NCI-H1417 (cell line): ENCODE data around the gene KMO.

Source experiments
- DNase-seq, 3 experiments: peaks; one replicate each; lab custom pipeline; 2025; lab: John Stamatoyannopoulos, UW

KMO gene

GRCh38 chr1:241532162-241532531, at the start of gene KMO:
Gene KMO (plus strand): TSS chr1:241532378. CDS start chr1:241532445, 67 bp downstream.
- peak in 2 of 3 experiments; percentile 6 to 62 for DNase-seq

GRCh38 chr1:241482761-241483250, 49.4 kb upstream of the KMO start:
- no peak for DNase-seq

DNA sequence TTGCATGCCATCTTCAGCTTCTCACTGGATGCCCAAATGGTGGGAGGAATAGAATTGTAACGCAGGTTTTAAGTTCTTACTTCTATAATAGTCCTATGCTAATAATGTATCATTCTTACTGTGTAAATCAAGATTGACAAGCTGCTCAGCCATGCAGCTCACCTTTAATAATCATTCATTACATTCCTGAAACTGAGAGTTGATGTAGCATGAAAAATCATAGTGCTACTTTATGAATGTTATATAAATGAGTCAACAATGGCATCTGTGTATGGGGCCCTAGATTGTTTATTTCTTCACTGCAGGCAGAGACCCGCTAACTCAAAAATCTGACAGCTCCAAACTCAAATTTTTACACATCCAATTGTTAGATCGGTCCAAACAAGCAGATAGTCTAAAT, 47.0 kb upstream of the KMO start:
- no peak for DNase-seq

- DNase-seq, result peak; percentile 1 to 57 (median 30)
These were observed 46.6 kb upstream of the KMO start for GRCh38 chr1:241485554-241485992.

DNA sequence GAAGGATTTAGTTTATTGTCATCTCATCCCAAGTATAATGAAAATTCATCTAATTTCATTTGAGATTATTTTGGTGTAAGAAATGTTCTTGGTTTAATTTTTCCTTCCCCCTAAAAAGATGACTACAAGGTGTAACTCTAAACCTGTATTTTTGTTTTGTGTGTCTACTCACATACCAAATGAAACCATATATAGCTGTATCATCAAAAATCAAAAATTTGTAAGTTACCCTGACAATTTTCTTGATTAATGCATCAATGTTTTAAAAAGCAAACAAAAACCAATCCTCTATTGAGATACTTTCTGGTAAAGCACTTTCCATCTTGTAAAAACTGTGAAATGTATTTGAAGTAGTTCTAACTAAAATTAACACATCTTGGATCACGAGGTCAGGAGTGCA, 43.4 kb upstream of the KMO start:
- DNase-seq, result no peak

DNA sequence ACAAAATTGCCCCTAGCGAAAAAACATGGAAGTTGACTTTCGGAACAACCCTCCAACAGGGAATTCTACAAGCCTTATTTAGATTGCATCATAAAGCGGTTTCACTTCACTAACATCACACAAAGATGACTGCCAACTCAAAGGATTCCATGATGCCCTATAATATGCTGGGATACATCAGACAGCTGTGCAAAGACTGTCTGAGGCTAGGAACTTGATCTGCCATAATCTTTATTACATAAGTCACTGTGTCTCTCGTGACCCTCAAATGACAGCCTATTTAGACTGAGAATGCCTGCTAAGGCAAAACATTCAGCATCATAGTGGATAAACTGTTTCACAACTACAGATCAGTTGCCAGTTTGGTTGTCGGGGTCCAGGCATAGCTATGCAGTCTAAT, 36.4 kb upstream of the KMO start:
- DNase-seq, result no peak

DNA sequence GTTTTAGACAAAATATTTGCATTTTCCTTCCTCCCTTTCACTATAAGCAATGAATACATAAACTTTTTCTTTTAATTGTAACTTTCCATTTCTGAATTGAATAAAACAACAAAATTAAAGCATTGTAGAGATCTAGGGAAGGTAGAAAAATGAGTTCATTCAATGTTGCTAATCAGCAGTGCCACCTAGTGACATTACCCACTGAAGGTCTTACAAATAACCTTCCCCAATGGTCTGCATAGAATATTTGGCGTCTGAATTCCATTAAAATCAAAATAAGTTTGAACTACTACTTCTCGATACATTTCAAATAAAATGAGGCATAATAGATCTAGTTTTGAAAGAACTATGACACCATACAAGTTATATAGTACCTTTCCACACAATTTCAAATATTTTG, 32.3 kb upstream of the KMO start:
- peak; percentile 3 to 72 (median 7) for DNase-seq

GRCh38 chr1:241503444-241503843, 28.7 kb upstream of the KMO start:
- no peak for DNase-seq

DNA sequence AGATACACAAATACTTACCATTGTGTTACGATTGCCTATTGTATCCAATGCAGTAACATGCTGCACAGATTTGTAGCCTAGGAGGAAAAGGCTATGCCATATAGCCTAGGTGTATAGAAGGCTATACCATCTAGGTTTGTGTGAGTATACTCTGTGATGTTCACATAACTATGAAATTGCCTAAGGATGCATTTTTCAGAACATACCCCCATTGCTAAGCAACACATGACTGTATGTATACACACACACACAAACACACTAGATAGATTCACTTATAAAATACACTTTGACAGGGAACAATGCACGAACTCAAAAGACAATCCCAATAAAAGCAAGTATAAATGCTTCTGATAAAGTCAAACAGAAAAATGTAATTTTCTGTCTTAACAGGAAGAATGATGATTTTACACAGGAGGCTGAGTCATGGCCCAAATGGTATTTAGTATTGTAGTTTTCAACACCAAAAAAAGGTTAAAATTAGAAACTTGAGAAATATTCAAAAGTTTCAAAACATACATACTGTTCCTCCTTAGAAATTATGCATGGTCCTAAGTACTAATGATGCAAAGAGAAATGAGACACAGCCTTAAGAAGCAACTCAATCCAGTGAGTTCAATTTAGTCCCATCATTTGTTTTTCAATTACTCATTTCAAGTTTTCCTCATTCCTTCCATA, 24.9 kb upstream of the KMO start:
- DNase-seq, result no peak

DNA sequence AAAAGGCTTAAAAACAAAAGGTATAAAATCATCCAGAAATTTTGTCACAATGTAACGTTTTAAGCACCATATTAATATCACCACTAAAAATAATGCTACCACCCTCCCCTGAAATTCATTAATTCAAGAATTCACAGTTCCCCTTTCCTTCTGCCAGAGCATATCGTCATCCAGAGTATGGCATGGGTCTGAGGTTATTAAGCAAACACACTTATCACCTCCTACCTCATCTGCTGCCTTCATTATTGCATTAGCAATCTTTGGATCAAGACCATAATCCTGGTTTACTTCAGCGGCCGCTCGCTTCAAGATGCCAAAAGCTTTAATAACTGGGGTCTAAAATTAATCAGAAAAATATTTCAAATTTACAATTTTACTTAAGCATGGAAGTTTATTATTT, 18.8 kb upstream of the KMO start:
- DNase-seq, result peak in 1 of 3 experiments; percentile 6

DNA sequence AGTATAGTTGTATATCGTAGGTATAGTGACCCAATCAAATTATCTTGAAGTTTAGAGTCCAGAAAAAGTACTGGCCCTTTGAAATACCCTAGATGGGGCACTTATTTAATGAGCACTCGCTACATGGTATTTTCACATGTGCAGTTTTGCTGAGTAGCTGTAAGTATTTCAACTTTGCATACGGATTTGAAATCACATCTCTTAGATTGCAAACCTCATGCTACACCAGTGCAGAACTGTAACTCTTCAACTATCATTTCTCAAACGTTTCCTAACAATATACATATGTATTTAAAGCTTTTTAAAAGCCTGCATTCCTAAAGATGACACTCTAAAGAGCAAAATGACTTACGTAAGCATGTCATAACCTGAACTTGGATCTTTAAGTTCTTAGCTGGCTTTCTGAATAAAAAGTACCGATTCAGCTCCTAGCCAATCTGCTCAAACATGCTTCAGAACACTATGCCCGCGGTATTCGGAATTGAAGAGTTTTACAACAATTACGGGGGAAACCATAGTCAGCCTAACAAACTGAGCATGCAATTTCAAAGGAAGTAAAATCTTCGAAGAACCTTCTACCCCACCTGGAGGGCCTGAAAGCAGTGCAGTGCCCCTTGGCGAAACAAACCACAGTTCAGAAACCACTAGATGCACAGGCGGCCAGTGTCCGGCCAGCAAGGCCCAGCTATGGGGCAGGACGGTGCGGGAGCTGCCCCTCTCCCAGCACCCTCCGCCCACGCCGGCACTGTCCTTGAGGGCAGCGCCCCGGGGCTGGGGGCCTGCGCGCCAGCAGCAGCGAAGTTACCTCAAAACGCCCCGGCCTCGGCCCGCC, 13.5 kb upstream of the KMO start:
- DNase-seq, result peak in 1 of 3 experiments; percentile 64

DNA sequence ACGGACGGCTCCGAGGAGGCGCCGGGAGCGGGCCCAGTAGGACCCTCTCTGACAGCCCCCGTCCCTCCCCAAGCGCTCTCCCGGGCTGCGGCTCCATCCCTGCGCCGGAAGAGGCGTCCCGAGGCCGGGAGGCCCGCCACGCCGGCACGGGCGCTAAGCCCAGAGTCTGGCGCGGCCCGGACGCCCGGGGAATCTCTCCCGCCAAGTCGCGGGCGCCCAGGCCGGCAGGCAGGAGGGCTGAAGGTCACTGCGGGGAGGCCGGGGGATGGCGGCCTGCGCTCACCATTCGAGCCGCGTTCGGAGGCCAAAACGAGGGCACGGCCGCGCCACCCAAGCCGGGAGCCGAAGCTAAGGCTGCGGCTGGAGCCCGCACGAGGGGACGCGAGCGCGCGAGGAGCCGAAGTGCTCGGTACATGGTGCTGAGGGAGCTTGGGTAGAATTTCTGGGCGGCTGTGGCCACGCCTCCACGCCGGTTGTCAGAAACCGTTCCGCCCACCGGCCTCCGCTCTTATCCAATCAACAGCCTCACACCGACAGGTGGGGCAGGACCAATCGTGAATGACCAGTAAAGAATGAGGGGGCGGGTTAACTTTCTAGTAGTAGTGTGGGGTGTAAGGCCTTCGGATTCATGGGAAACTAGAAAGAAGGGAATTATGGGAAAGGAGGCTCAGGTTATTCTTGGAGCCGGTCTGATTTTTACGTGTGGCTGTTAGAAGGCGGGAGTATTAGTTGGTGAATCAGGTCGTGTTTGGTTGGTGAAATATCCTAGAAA, 12.7 kb upstream of the KMO start, which contains the start of gene FH:
Gene FH (minus strand): TSS at position 448 of the 772 bp plus-strand sequence. CDS start 33 bp downstream, at position 415.
- peak; percentile 91 to 99 (median 98) for DNase-seq

DNA sequence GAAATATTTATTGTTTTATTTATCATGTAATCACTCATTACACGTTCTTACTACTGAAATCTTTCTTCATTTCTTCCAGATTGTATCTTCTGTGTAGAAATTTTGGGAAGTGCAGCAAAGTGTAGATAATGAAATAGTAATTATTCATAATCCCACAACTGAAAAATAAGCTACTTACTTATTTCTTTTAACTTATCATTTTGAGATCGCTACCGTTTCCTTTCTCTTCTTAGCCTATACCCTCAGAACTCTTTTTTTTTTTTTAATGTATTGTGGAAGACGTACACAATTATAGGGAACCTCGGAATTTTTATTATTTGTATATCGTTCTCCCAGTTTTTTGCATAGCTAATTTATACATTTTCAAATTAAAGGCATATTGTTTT, 12.1 kb upstream of the KMO start:
- no peak for DNase-seq

DNA sequence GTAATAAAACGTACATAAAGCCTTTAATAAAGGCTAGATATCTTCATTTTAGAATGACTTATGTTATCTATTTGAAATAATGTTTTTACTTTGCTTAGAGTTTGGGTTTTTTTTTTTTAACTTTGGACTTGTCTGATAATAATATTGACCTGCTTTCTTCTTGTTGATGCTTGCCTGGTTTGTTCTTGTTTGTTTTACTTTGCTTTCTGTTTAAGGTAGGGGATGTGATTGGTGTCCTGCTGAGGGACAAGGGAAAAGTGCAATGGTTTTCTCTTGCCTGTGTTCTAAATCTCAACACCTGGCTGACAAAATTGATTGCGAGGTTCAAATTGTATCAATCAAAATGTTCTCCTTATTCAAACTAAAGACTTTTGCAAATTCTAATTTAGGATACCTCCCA, 10.5 kb upstream of the KMO start:
- DNase-seq, result no peak

DNA sequence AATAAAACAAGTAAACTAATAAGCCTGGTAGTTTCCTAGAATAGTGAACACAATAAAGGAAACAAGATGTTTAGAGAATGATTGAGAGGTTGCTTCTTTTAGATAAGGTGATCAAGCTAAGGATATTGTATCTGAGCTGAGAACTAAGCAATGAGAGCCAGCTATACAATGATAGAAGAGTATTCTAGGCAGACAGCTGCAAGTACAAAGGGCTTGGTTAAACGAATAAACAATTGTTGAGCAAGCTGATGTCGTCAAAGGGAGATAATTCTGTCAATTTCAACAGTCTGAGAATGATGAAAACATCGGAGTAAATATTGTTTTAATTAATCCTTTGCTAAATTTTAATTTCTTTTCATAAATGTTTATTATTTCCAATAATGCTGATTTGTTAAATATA, 7.2 kb upstream of the KMO start:
- DNase-seq, result no peak

GRCh38 chr1:241527146-241527545, 5.0 kb upstream of the KMO start:
- no peak for DNase-seq

GRCh38 chr1:241531195-241532161, 700 bp upstream of the KMO start:
- DNase-seq, result peak; percentile 41 to 87 (median 62)

DNA sequence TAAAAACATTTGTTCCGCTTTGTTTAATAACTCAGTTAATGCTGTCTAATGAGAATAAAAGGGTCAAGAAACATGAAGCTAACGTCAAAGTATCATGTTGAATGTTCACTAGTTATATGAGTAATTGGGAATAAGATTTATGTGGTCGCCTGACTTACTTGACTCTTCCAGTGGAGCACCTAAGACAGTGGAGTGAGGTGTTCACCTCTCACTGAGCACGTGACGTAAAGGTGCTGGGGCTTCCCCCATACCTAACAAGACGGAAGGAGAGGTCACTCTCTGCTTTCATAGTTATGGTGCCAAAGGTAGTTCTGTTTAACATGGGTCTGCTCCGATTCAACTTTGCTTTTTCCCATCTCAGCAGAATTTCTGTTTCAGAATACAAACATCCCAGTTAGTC, 686 bp downstream of the KMO start:
- DNase-seq, result no peak

DNA sequence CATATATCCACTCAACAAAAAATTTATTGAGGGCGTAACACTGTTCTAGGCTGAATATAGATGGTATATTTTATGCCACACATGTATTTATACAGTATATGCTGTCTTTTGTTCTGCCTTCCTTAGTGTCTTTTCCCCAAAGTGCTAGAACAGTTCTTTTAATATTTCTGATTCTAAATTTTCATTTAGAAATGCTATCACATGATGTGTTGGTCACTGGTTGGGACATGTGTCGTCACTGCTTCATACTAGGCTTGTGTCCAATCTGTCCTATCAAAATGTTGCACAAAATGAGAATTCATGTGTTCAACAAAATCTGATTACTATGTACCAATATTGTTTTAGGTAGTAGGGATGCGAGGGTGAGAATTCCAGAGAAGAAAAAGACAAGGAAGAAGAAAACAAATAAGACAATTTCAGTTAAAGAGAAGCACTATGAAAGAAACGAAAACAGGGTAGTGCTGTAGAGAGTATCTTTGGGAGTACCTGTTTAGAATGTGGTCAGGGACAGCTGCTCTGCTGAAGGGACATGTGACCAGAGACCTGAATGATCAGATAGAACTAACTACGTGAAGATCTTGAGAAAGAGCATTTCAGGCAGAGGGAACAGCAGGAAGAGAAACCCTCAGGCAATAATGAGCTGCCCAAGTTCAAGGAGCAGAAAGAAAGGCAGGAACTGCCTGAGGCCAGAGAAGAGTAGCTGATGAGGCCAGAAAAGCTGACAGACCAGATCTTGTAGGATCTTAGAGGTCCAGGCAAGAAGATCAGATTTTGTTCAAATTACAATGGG, 1.3 kb downstream of the KMO start:
- DNase-seq, result no peak

- DNase-seq, result no peak
These were observed 4.1 kb downstream of the KMO start for GRCh38 chr1:241536304-241536703.
